WI38 (cell line): Measurements from ENCODE around the gene ZNF638.
"Not testable (repeated sequence)": the region's sequence is repeated elsewhere in the genome, so short reads cannot be mapped to it uniquely, and the experiment has no call there.

Source experiments
- H3K4me3 ChIP-seq: 2 replicates; pipeline ENCODE4 v1.5.1; 2011; ENCODE audit warnings: low read depth, mild to moderate bottlenecking, control low read depth, low read length
- TF ChIP-seq, protein P1 (sequence below): IDR thresholded peaks from 2 replicates; pipeline ENCODE4 v1.5.1; 2012; ENCODE audit warnings: low read depth, mild to moderate bottlenecking, control low read depth, low read length

The ZNF638 gene

GRCh38 chr2:71323386-71323785 is 8.2 kb upstream of the ZNF638 start:
- TF ChIP-seq, protein P1, sequence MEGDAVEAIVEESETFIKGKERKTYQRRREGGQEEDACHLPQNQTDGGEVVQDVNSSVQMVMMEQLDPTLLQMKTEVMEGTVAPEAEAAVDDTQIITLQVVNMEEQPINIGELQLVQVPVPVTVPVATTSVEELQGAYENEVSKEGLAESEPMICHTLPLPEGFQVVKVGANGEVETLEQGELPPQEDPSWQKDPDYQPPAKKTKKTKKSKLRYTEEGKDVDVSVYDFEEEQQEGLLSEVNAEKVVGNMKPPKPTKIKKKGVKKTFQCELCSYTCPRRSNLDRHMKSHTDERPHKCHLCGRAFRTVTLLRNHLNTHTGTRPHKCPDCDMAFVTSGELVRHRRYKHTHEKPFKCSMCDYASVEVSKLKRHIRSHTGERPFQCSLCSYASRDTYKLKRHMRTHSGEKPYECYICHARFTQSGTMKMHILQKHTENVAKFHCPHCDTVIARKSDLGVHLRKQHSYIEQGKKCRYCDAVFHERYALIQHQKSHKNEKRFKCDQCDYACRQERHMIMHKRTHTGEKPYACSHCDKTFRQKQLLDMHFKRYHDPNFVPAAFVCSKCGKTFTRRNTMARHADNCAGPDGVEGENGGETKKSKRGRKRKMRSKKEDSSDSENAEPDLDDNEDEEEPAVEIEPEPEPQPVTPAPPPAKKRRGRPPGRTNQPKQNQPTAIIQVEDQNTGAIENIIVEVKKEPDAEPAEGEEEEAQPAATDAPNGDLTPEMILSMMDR, result no peak
- no peak overlapping the region for H3K4me3 ChIP-seq

DNA sequence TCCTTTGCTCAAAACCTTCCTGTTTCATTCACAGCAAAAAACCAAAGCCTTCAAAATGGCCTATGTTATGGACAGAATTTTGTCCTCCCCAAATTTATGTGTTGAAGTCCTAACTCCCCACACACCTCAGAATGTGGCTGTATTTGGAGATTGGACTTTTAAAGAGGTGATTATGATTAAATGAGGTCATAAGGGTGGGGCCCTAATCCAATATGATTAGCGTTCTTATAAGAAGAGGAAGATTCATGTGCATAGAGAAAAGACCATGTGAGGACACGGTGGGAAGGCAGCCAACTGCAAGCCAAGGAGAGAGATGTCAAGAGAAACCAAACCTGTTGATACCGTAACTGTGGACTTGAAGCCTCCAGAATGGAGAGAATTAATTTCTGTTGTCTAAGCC is 4.6 kb upstream of the ZNF638 start:
- no peak overlapping the region for H3K4me3 ChIP-seq
- TF ChIP-seq, protein P1, result no peak

DNA sequence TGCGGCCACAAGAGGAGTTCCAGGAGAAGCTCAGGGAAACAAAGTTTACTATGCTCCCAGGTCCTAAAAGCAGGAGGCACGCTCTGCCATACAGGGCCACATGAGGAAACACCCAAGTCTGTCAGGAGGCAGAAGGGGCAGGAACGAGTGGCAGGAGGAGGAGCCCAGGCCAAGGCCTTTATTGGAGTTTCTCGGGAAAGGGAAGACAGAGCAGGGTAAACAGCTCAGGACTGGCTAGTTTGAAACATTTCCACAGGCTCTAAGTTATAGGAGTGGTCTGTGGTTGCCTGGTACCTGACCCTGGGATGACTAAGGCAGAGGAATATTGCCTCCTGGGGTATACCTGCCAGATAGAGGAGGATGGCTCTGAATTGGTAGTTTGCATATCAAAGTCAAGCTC is 3.7 kb upstream of the ZNF638 start:
- H3K4me3 ChIP-seq, result no peak overlapping the region
- TF ChIP-seq, protein P1, result no peak

DNA sequence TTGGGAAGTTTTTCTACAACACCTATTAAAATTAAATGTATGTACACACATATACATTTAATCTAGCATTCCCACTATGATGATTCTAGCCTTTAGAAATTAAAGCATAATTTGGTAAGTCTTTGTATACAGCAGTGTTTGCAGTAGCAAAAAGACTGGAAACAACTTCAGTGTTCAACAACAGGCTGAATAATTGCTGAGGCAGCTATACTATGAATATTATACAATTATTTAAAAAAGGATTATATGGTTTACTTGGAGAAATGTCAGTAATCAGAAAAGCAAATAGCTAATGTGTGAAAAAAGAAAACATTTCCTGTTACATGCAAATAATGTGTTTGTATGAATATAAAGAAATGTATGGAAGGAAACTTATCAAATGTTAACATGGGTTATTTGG is 1.4 kb upstream of the ZNF638 start:
- no peak overlapping the region for H3K4me3 ChIP-seq
- TF ChIP-seq, protein P1, result no peak

DNA sequence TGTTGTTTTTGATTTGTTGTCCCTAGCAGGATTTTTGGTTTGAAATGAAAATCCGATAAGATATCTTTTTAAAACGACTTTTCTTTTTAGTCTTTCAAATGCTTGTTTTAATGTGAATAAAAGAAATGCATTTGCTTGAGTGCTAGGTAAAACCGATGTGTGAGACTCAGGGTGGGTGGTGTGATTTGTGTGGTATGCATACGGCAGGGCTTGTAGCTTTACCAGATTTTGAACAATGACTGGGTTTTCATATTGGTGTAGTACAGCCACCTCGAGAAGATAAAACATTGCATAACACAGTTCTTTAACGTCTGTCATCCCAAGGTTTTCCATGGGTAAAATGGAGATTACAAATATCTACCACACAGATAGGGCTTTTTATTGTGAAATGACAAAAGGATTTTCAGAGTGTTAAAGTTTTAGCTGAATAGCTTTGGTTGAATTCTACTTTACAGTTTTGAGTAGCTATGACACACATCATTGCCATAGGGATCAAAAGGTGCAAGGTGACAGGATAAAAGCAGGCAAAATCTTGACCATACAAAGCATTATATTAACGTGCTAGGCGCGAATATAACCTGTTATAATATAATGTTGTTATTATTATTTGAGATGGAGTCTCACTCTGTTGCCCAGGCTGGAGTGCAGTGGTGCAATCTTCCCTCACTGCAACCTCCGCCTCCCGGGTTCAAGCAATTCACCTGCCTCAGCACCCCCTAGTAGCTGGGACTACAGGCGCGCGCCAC is 824 bp upstream of the ZNF638 start:
- H3K4me3 ChIP-seq, result no peak overlapping the region
- TF ChIP-seq, protein P1, result no peak

- not testable (repeated sequence) for H3K4me3 ChIP-seq
Measured at GRCh38 chr2:71331331-71331580, 326 bp upstream of the ZNF638 start.

DNA sequence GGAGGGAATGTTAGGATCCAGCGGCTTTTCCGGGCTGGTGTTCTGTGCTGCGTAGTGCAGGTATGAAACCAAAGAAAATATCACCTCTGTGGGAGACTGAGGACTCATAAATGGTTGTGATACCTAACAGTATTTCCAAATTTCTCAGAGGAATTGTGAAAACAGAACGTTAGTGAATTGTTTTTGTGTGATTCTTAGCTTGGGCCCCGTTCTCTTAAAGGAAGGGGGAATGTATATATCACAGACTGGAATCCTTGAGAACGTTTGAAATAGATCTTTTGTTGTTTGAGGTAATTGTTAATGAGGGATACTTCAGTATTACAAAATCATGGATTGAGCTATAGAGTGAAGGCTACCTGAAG is 834 bp downstream of the ZNF638 start:
- TF ChIP-seq, protein P1, result no peak
- H3K4me3 ChIP-seq, result peak overlapping the region; percentile 97

- TF ChIP-seq, protein P1, result no peak
- peak overlapping the region; percentile 97 for H3K4me3 ChIP-seq
Measured at GRCh38 chr2:71333619-71334018, 2.0 kb downstream of the ZNF638 start.
